Globus pallidus (tissue), 1 donor: ENCODE measurements around the gene GZMH.
"Not testable (repeated sequence)": the region's sequence is repeated elsewhere in the genome, so short reads cannot be mapped to it uniquely, and the experiment has no call there.

Experiments used
- DNase-seq: peaks from one replicate; pipeline ENCODE4 v3.0.0-alpha.2; 2015; ENCODE audit warnings: low spot score

The GZMH gene, protein sequence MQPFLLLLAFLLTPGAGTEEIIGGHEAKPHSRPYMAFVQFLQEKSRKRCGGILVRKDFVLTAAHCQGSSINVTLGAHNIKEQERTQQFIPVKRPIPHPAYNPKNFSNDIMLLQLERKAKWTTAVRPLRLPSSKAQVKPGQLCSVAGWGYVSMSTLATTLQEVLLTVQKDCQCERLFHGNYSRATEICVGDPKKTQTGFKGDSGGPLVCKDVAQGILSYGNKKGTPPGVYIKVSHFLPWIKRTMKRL

GRCh38 chr14:24609655-24610344 is at the start of gene GZMH:
Gene GZMH, minus strand, starts transcription at chr14:24609685. Its CDS starts 72 bp downstream, at chr14:24609613.
- DNase-seq: no peak

DNA sequence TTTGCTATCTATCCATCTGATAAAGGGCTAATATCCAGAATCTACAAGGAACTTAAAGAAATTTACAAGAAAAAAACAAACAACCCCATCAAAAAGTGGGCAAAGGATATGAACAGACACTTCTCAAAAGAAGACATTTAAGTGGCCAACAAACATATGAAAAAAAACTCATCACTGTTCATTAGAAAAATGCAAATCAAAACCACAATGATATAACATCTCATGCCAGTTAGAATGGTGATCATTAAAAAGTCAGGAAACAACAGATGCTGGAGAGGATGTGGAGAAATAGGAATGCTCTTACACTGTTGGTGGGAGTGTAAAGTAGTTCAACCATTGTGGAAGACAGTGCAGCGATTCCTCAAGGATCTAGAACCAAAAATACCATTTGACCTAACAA is 38.9 kb upstream of the GZMH start:
- not testable (repeated sequence) for DNase-seq

DNA sequence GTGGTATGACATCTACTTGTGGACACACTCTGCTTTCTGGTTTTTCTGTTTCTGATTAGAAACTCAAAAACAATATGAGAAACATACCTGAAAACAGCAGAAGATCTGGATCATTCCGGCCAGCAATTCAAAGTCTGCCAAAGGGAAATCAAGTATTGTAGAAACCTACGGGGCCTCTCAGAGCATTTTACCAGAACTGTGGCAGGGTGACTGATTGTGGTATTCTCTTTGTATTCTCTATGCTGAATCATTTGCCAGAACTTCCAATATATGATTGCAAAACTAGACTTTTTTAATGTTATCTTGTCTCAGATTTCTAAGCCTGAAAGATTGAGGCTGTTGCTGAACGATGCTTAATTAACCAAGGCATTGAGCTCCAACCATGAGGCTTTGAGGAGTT is 30.4 kb upstream of the GZMH start:
- DNase-seq: no peak

GRCh38 chr14:24639270-24639669 is 29.8 kb upstream of the GZMH start:
- no peak for DNase-seq

DNA sequence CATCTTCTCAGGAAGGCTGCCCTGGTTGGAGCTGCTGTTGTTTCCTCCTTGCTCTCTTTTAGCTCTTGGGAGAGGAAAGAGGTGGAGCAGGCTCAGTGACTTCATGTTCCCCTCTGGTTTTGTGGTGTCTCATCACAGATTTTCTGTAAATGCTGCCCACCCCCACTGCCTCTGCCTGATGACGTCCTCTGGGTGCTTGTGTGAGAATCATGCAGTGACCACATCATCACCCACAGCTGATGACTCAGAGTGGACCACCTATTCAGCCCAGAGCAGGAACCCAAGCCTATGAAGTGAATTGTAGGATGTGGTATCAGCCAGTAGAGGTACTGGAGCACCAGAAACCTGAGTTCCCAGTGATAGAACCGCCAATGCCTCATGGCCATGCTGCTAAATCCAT is 24.7 kb upstream of the GZMH start, which contains the start of gene GZMB:
TSS of gene GZMB (minus strand) at position 33 of the 400 bp plus-strand sequence. CDS start at position 3, 30 bp downstream.
- DNase-seq: no peak

- no peak for DNase-seq
These were observed 23.9 kb upstream of the GZMH start for GRCh38 chr14:24633353-24633752.

- no peak for DNase-seq
These were observed 23.3 kb upstream of the GZMH start for GRCh38 chr14:24632761-24633160.

DNA sequence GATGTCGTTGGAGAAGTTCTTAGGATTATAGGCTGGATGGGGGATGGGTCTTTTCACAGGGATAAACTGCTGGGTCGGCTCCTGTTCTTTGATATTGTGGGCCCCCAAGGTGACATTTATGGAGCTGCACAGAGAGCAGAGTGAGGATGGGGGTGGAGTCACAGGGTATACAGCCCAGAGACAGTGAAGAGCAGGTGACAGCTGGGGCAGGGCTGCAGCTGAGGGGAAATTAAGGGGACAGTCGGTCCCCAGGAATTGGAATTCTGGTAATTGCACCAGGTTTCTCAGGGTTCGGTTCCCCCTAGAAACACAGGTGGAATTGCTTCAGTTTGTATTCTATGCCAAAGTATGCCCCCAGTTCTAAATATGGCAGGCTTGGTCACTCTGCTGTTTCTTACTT is 22.9 kb upstream of the GZMH start:
- no peak for DNase-seq

DNA sequence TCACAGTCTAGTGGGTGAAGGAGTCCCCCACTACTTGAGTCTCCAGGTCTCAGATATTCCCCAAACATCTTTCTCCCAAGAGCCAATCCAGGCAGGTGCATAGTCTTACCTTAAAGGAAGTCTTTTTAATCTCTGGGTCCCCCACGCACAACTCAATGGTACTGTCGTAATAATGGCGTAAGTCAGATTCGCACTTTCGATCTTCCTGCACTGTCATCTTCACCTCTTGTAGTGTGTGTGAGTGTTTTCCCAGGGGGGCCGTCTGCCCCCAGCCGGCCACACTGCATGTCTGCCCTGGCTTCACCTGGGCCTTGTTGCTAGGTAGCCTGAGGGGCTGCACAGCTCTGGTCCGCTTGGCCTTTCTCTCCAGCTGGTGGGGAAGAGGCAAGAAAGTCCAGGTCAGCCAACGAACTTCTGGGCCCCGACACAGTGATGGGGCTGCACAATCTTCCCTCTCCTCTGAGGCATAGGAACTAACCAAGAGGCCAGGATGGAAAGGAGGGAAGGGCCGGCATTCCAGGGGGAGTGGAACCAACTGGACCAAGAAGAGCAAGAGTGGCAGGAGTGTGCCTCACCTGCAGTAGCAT is 22.4 kb upstream of the GZMH start:
- DNase-seq: no peak

GRCh38 chr14:24630872-24631477 is 21.5 kb upstream of the GZMH start:
- DNase-seq: no peak

DNA sequence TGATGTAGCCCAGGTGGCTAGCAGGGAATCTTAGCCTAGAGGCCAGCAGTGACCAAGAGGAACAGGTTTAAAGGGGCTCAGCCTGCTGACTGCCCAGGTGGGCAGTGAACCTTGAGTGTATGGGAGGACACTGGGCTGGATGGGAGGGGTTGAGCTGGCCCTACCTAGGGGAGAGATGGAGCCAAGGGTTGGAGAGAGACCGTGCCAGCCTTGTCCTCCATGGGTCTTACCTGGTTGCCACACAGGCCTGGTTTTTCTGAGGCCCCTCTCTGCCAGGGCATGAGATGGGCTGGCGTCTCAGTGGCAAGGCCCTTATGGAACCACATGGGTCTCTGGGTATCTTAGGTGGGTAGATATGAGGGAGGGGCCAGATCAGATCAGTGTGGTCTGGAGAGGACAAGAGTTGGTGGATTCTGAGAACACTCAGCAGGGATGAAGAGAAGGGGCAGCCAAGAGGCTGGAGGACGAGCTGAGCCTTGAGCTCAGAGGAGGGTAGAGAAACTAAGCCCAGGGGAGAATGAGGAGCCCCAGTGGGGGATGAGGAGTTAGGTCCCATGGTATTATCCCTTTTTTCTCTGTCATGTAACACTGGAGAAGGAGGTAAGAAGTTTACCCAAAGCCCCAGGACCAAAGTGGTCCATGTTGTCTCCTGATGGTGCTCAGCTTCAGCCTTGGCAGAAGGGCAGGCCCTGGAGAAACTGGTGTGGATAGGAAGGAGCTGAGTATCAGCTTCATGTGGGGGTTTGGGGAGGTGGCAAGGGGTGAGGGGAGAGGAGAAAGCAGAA is 20.8 kb upstream of the GZMH start:
- no peak for DNase-seq

DNA sequence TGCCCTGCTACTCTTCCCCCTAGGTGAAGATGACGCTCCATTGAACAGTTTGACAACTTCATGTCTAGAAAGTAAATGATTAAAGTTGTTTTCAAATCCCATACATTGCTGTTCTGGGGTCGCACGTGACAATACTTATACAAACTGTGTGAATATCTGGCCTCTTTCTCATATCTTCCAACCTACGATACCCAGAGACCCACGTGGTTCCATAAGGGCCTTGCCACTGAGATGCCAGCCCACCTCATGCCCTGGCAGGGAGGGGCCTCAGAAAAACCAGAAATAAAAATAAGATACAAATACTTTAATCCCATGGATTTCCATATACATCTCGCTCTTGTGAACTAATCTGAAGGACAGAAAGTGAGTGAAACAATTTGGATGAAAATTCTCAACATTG is 20.0 kb upstream of the GZMH start:
- DNase-seq: no peak

- DNase-seq: no peak
These were observed 4.3 kb upstream of the GZMH start for GRCh38 chr14:24613747-24614146.

DNA sequence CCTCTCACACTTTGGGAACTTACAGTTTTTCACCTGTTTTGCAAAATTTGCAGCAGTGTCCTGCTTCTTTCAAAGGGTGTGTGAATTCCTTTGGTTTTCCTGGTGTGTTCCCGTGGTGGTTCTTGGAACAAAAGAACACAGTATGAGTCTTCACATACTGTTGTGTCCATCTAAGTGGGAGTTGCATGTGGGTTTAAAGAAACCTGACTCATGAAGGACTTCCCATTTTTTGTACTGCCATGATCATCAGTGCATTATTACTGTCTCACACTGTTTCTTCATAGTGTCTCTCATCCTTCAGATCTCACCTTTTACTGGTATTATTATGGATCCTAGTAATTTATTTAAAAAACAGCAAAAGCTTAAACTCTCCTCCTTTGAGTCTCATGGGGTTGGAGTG is 3.8 kb upstream of the GZMH start:
- no peak for DNase-seq

DNA sequence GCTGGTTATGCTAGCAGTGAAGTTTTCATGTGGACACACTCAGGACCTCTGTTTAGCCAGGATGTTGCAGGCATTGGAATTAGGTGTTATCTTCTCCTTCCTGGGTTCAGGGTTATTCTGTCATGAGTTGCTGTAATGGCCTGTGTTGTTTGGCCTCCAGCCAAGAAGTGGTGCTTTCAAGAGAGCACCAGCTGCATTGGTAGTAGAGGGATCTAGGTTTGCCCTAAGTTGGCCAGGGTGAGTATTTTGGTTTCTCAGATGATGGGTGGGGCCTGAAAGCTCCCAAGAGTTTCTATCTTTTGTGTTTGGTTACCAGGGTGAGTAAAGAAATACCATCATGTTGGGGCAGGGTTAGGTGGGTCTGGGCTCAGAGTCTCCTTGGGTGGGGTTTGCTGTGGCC is 2.7 kb upstream of the GZMH start:
- DNase-seq: no peak

- no peak for DNase-seq
These were observed 1.6 kb downstream of the GZMH start for GRCh38 chr14:24607635-24608514.

- no peak for DNase-seq
These were observed 2.4 kb downstream of the GZMH start for GRCh38 chr14:24607081-24607480.

DNA sequence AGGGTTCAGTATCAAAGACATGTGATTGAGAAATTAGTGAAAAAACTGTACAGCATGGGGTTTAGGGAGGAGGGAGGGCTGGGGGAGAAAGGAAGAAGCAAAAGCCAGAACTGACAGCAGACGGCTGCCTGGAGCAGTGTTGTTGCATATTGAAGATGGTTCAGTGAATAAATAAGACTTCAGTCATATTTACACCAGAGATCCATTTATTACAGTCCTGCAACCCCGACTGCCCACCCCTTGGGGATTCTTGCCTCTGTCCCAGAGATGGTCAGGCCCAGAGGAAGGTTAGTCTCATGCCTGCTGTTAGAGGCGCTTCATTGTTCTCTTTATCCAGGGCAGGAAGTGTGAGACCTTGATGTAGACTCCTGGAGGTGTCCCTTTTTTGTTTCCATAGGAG is 3.2 kb downstream of the GZMH start:
- no peak for DNase-seq

- DNase-seq: no peak
These were observed 3.9 kb downstream of the GZMH start for GRCh38 chr14:24605435-24606190.

DNA sequence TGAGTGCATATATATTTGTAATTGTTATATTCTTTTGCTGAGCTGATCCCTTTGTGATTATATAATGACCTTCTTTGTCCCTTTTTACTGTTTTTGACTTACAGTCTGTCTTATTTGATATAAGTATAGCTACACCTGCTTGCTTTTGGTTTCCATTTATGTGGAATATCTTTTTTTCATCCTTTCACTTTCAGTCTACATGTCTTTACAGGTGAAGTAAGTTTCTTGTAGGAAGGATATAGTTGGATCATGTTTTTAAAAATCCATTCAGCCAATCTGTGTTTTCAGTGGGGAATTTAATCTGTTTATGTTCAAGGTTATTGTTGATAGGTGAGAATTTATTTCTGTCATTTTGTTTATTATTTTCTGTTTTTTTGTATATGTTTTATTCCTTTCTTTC is 12.1 kb downstream of the GZMH start:
- no peak for DNase-seq
